ENCODE measurements around the gene CAMTA1.

GRCh38 chr1:7267493-7267892 is 482.2 kb downstream of the CAMTA1 start:
- TF ChIP-seq CTCF (IDR thresholded peaks at IDR 0.05; ENCODE audit: borderline replicate concordance, extremely low read depth, low read length, poor library complexity, severe bottlenecking): no peak
- no peak for TF ChIP-seq EZH2 (IDR thresholded peaks at IDR 0.05; ENCODE audit: borderline replicate concordance, low read depth, low read length, severe bottlenecking)

All from DND-41 (cell line).